SK-N-DZ (cell line): Measurements from ENCODE around the gene BHLHE40.

Experiments
- DNase-seq: peaks from one replicate; pipeline ENCODE4 v3.0.0-alpha.2; 2015; ENCODE audit warnings: low spot score

The BHLHE40 gene

GRCh38 chr3:5019411-5020241, 40.4 kb downstream of the BHLHE40 start:
- no peak for DNase-seq

- no peak for DNase-seq
Measured at GRCh38 chr3:5020242-5020722, 41.0 kb downstream of the BHLHE40 start.

GRCh38 chr3:5021116-5022092, 42.2 kb downstream of the BHLHE40 start:
- DNase-seq, result no peak

GRCh38 chr3:5022187-5022965, 43.1 kb downstream of the BHLHE40 start:
- no peak for DNase-seq

- DNase-seq, result no peak
Measured at GRCh38 chr3:5022966-5023776, 43.9 kb downstream of the BHLHE40 start.

GRCh38 chr3:5023777-5024346, 44.6 kb downstream of the BHLHE40 start:
- no peak for DNase-seq

DNA sequence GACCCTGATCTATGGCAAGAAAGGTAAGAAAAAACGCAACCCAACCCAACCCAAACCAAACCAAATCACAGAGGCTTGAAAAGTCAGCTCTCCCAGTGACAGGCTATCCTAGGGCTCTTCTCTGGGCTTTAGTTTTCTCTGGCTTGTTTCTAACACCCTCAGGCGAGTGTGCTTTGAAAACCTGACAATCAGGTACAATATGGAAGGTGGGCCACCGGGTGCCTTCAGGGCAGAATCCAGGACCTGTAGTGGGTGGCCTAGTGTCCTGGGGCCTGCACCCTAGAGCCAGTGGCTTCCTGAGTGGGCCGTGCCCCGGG, 46.8 kb downstream of the BHLHE40 start:
- no peak for DNase-seq

DNA sequence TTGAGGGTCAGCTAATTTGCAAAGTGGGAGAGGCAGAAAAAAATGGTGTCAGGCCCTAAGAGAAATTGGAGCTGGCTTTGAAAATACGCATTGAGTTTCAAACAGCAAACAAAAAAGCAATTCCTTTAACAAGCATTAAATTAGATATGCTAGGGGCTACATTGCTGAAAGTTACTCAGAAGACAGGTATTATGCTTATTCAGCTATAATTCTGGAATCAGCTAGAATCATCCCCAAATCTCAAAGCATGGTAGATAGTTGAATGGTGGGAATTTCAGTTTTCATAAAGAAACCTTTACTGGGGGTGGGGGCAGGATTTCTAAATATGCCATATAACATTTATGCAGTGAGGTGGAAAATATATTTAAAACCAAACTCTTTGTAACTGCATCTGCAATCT, 50.5 kb downstream of the BHLHE40 start:
- no peak for DNase-seq

GRCh38 chr3:5030152-5030551, 50.9 kb downstream of the BHLHE40 start:
- DNase-seq, result no peak

GRCh38 chr3:5032844-5033243, 53.6 kb downstream of the BHLHE40 start:
- DNase-seq, result no peak
